IMR-90 (cell line): ENCODE measurements around the gene MAGI2. TPM values are rescaled to one million over a fixed set of nuclear protein-coding genes. Genes with fewer than 3 reads are reported as not detected.

Experiments used
- ATAC-seq: fragments of 200-7000 bp; cut with Tn5 transposase; 2 replicates; pipeline ENCODE4 v1.9.1; 2020; ENCODE audit warnings: low read depth, mild to moderate bottlenecking, moderate library complexity
- BruUV-seq: library from RNA; stranded (reverse); fragments of 400-500 nt; replicated peaks from 2 replicates; lab custom pipeline; 2021; lab: Mats Ljungman, UMichigan
- CTCF ChIA-PET: fragments of 300-600 bp; formaldehyde crosslinking; extraction: SDS; loops from one replicate; lab custom pipeline; 2021; ENCODE audit warnings: antibody characterized with exemption; lab: Yijun Ruan, JAX
- POLR2A ChIA-PET: fragments of 300-600 bp; sonication (Branson Sonifier 250); formaldehyde crosslinking; loops from one replicate; lab custom pipeline; 2022; ENCODE audit warnings: antibody characterized with exemption; ENCODE audit not compliant: unreplicated experiment; lab: Charles Lee
- DNase-seq: peaks from one replicate; pipeline ENCODE4 v3.0.0; 2013
- H2AFZ ChIP-seq: replicated peaks from 2 replicates; pipeline ENCODE3; 2013; ENCODE audit warnings: low read length, mild to moderate bottlenecking; ENCODE audit not compliant: poor library complexity
- H2AK5ac ChIP-seq: 2 replicates; pipeline ENCODE4 v1.6.1; 2013; ENCODE audit warnings: low read depth, low read length, inconsistent platforms
- H2AK9ac ChIP-seq: replicated peaks from 2 replicates; pipeline ENCODE3; 2013; ENCODE audit warnings: mild to moderate bottlenecking, low read depth, low read length, moderate library complexity; ENCODE audit not compliant: poor library complexity
- H2BK120ac ChIP-seq: 2 replicates; pipeline ENCODE4 v1.6.1; 2013; ENCODE audit warnings: low read depth, low read length, inconsistent platforms
- H2BK15ac ChIP-seq: 3 replicates; pipeline ENCODE4 v1.6.1; 2013; ENCODE audit warnings: low read depth, low read length, inconsistent platforms
- H2BK20ac ChIP-seq: 2 replicates; pipeline ENCODE4 v1.6.1; 2013; ENCODE audit warnings: low read depth, mild to moderate bottlenecking, inconsistent platforms, low read length, moderate library complexity
- H2BK5ac ChIP-seq: 2 replicates; pipeline ENCODE4 v1.6.1; 2013; ENCODE audit warnings: mild to moderate bottlenecking, low read depth, low read length, inconsistent platforms; ENCODE audit not compliant: poor library complexity, severe bottlenecking
- H3K14ac ChIP-seq: replicated peaks from 2 replicates; pipeline ENCODE4 v1.6.1; 2013; ENCODE audit warnings: low read depth, low read length, inconsistent platforms
- H3K18ac ChIP-seq: 2 replicates; pipeline ENCODE4 v1.6.1; 2013; ENCODE audit warnings: low read depth, low read length, control low read depth
- H3K23ac ChIP-seq: 2 replicates; pipeline ENCODE4 v1.6.1; 2013; ENCODE audit warnings: low read depth, low read length, inconsistent platforms
- H3K27ac ChIP-seq: 2 replicates; pipeline ENCODE4 v1.5.1; 2013; ENCODE audit warnings: mild to moderate bottlenecking, control low read depth, low read length; ENCODE audit not compliant: insufficient read depth
- H3K27me3 ChIP-seq: 2 replicates; pipeline ENCODE4 v1.6.1; 2013; ENCODE audit warnings: low read length; ENCODE audit not compliant: control insufficient read depth, insufficient read depth
- H3K36me3 ChIP-seq: 2 replicates; pipeline ENCODE4 v1.6.1; 2013; ENCODE audit warnings: low read length, mixed read lengths; ENCODE audit not compliant: control insufficient read depth, insufficient read depth
- H3K4ac ChIP-seq: 2 replicates; pipeline ENCODE4 v1.6.1; 2013; ENCODE audit warnings: low read depth, low read length, inconsistent platforms
- H3K4me1 ChIP-seq: 2 replicates; pipeline ENCODE4 v1.6.1; 2013; ENCODE audit warnings: low read length, mixed read lengths; ENCODE audit not compliant: control insufficient read depth, insufficient read depth
- H3K4me2 ChIP-seq: 2 replicates; pipeline ENCODE4 v1.6.1; 2013; ENCODE audit warnings: low read depth, mild to moderate bottlenecking, control low read depth, low read length, moderate library complexity
- H3K4me3 ChIP-seq: 2 replicates; pipeline ENCODE4 v1.5.1; 2013; ENCODE audit warnings: low read depth, mild to moderate bottlenecking, control low read depth, low read length, moderate library complexity; ENCODE audit not compliant: insufficient read depth
- H3K56ac ChIP-seq: 2 replicates; pipeline ENCODE4 v1.6.1; 2013; ENCODE audit warnings: low read length, inconsistent platforms; ENCODE audit not compliant: insufficient read depth; ENCODE audit errors: extremely low read depth
- H3K79me1 ChIP-seq, 2 experiments: 2 replicates each; pipeline ENCODE4 v1.6.1; 2013; ENCODE audit warnings: low read length in 2 of 2, inconsistent platforms in 1 of 2, low read depth in 1 of 2
- H3K9ac ChIP-seq: 2 replicates; pipeline ENCODE4 v1.6.1; 2013; ENCODE audit warnings: low read depth, low read length, control low read depth
- H3K9me1 ChIP-seq: 2 replicates; pipeline ENCODE4 v1.6.1; 2013; ENCODE audit warnings: low read length, inconsistent platforms; ENCODE audit not compliant: insufficient read depth
- H3K9me3 ChIP-seq: 2 replicates; pipeline ENCODE4 v1.6.1; 2013; ENCODE audit warnings: low read length; ENCODE audit not compliant: control insufficient read depth, insufficient read depth
- H4K20me1 ChIP-seq: 2 replicates; pipeline ENCODE4 v1.6.1; 2013; ENCODE audit warnings: low read length, inconsistent platforms; ENCODE audit not compliant: insufficient read depth
- H4K5ac ChIP-seq: 2 replicates; pipeline ENCODE4 v1.6.1; 2013; ENCODE audit warnings: mild to moderate bottlenecking, low read depth, low read length, control low read depth
- H4K8ac ChIP-seq, 2 experiments: 2 replicates each; pipeline ENCODE4 v1.6.1; 2013; ENCODE audit warnings: low read depth in 2 of 2, low read length in 2 of 2, control low read depth in 1 of 2, inconsistent platforms in 1 of 2
- H4K91ac ChIP-seq: 2 replicates; pipeline ENCODE4 v1.6.1; 2013; ENCODE audit warnings: low read depth, low read length, inconsistent platforms; ENCODE audit not compliant: insufficient read depth
- CHD1 ChIP-seq: IDR thresholded peaks from 2 replicates; pipeline ENCODE4 v1.6.1; 2012; ENCODE audit warnings: low read depth, low read length, improper control_type of control experiment
- MAZ ChIP-seq: IDR thresholded peaks from 2 replicates; pipeline ENCODE4 v1.6.1; 2012; ENCODE audit warnings: low read depth, mild to moderate bottlenecking, low read length, improper control_type of control experiment, moderate library complexity, borderline replicate concordance
- MXI1 ChIP-seq: IDR thresholded peaks from 2 replicates; pipeline ENCODE4 v1.6.1; 2012; ENCODE audit warnings: low read depth, mild to moderate bottlenecking, low read length, moderate library complexity, borderline replicate concordance
- NFE2L2 ChIP-seq: fragments of 150-350 bp; IDR thresholded peaks from 2 replicates; pipeline ENCODE4 v1.6.1; 2016; ENCODE audit warnings: low read depth, mild to moderate bottlenecking, low read length
- POLR2A ChIP-seq: IDR thresholded peaks from 2 replicates; pipeline ENCODE4 v1.6.1; 2012; ENCODE audit warnings: mild to moderate bottlenecking, low read depth, low read length
- RAD21 ChIP-seq: IDR thresholded peaks from 2 replicates; pipeline ENCODE4 v1.6.1; 2012; ENCODE audit warnings: low read length, improper control_type of control experiment
- RFX5 ChIP-seq: IDR thresholded peaks from 2 replicates; pipeline ENCODE4 v1.8.0; 2012; ENCODE audit warnings: low read depth, mild to moderate bottlenecking, low read length, moderate library complexity
- WGBS, 2 experiments: methylation state at CpG; one replicate each; pipeline versions ENCODE4 v1.1.5 to v1.1.7; 2013; ENCODE audit warnings: missing lambda C conversion rate in 2 of 2; ENCODE audit not compliant: insufficient read length in 1 of 2; ENCODE audit errors: extremely low coverage in 2 of 2; 5-methylcytosine and 5-hydroxymethylcytosine counted together
- dilution Hi-C: fragments of 300-500 bp; cut with HindIII; formaldehyde crosslinking; loops from one replicate; pipeline ENCODE4 v1.14.3; 2018; ENCODE audit warnings: low sequenced_read_pairs; ENCODE audit not compliant: unreplicated experiment
- in situ Hi-C: fragments of 300-500 bp; cut with MboI; formaldehyde crosslinking; loops from 3 replicates; pipeline ENCODE4 v1.14.3; 2019; ENCODE audit warnings: low sequenced_read_pairs, inconsistent platforms, mixed read lengths
- intact Hi-C: fragments of 100-400 bp; cut with micrococcal nuclease; formaldehyde crosslinking; loops from 2 replicates; pipeline ENCODE4 v1.10.0; 2022
- polyA plus RNA-seq, 3 experiments: library from polyadenylated mRNA; depleted of rRNA; stranded (reverse); fragments of >200 nt; gene quantifications; 2 replicates each; pipeline ENCODE4 v1.2.3, GENCODE V29; 2012; ENCODE audit warnings: low replicate concordance in 1 of 3
- total RNA-seq: library from RNA; depleted of rRNA; stranded (reverse); fragments of >200 nt; gene quantifications from 2 replicates; pipeline ENCODE4 v1.2.3, GENCODE V29; 2012
- TF ChIP-seq, protein P1 (sequence below): fragments of 150-350 bp; IDR thresholded peaks from 2 replicates; pipeline ENCODE4 v1.6.1; 2017; ENCODE audit warnings: mild to moderate bottlenecking, antibody characterized with exemption, low read length, low read depth

The MAGI2 gene
- total and polyA plus RNA-seq, 2 of the 4 experiments (the other 2 are of a cell fraction), result 2.5 to 17.9 TPM

DNA sequence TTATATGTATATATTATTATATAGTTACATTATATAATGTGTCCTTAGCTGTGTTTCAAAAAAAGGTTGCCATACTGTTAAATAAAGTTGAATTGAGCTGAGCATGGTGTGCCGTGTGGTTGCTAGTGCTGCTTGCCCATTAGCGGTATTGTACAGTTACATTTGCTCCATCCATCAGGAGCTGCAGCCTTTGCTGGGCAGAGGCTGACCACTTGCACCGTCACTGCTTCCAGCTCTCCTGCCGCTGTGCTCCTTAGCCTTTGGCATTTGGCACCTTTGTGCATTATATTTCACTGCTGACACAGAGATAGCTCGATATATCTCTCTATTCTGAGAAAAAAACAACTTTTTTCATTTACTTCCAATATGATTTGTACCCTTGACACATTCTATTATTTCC is 1282.7 kb downstream of the MAGI2 start:
- dilution Hi-C loops (no loop called here), in situ Hi-C loops (no loop called here), intact Hi-C loops (no loop called here)
- no peak overlapping the region for H3K4me2 ChIP-seq
- H4K5ac ChIP-seq, result no peak overlapping the region
- H3K9me3 ChIP-seq, result no peaks in the 10 kb centered on the region
- no peak overlapping the region for H4K8ac ChIP-seq
- no TSS peak for BruUV-seq
- H3K36me3 ChIP-seq, result no peaks in the 10 kb centered on the region
- H2BK120ac ChIP-seq, result no peak overlapping the region
- H3K23ac ChIP-seq, result no peak overlapping the region
- no peak overlapping the region for H3K14ac ChIP-seq
- no peak overlapping the region for H3K18ac ChIP-seq
- no peak overlapping the region for H3K27ac ChIP-seq
- H3K56ac ChIP-seq, result no peak overlapping the region
- H3K4me1 ChIP-seq, result no peaks in the 10 kb centered on the region
- H3K9me1 ChIP-seq, result peaks cover 3% of the 10 kb centered on the region; the same call in 1 of the 2 replicates
- no peaks in the 10 kb centered on the region for H3K79me1 ChIP-seq
- CTCF ChIA-PET, result no interaction called here
- no peak overlapping the region for H2AK9ac ChIP-seq
- no peak overlapping the region for H3K4ac ChIP-seq
- no peak overlapping the region for H2AFZ ChIP-seq
- 90% methylated on average over 3 of the region's 5 CpGs; no CpG with 5 or more reads in 1 of the 2 experiments for WGBS, 2 experiments
- DNase-seq (no peak), ATAC-seq (no peak)
- no peaks in the 10 kb centered on the region for H3K27me3 ChIP-seq
- POLR2A ChIA-PET, result no interaction called here
- no peak overlapping the region for H4K91ac ChIP-seq
- no peak overlapping the region for H3K9ac ChIP-seq
- TF ChIP-seq, protein P1, sequence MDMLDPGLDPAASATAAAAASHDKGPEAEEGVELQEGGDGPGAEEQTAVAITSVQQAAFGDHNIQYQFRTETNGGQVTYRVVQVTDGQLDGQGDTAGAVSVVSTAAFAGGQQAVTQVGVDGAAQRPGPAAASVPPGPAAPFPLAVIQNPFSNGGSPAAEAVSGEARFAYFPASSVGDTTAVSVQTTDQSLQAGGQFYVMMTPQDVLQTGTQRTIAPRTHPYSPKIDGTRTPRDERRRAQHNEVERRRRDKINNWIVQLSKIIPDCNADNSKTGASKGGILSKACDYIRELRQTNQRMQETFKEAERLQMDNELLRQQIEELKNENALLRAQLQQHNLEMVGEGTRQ, result no peak
- TF ChIP-seq RFX5, result no peak
- no peak for TF ChIP-seq RAD21
- no peak for TF ChIP-seq CHD1
- no peak for TF ChIP-seq POLR2A
- no peak for TF ChIP-seq NFE2L2
- TF ChIP-seq MXI1, result no peak
- no peak for TF ChIP-seq MAZ
- H2BK15ac ChIP-seq, result no peak overlapping the region
- H4K20me1 ChIP-seq, result no peaks in the 10 kb centered on the region
- H2BK20ac ChIP-seq, result no peak overlapping the region
- no peak overlapping the region for H3K4me3 ChIP-seq
- no peak overlapping the region for H2BK5ac ChIP-seq
- H2AK5ac ChIP-seq, result no peak overlapping the region
